ENCODE measurements around the gene ELP5. TPM values are rescaled to one million over a fixed set of nuclear protein-coding genes. Genes with fewer than 3 reads are reported as not detected.

Gene ELP5
- total and polyA plus RNA-seq, 2 donors (not counting 3 experiments of a cell fraction or from before 2014, with no cell fraction given): 44.4 to 54.7 TPM

- DNase-seq (ENCODE audit: low read depth, low spot score) (peak; percentile 94), FAIRE-seq (peak; percentile 88)
- no peaks in the 10 kb centered on the region for H3K79me2 ChIP-seq (ENCODE audit: control insufficient read depth, insufficient read depth, low read length)
- H3K9me3 ChIP-seq (replicated peaks; ENCODE audit: control insufficient read depth, insufficient read depth, low read length): no peaks in the 10 kb centered on the region
- ChIA-PET CTCF (interaction anchor here (0.6 to 10.2 kb wide), 17 partner anchors 10 to 280 kb away, joined by 3 to 170 read pairs (median 4); partner anchors contain the start of genes ACADVL, DLG4 and GPS2), POLR2A (interaction anchor here (1.2 kb wide), 1 partner anchor 48 kb away, joined by 5 read pairs; no protein-coding TSS in a partner anchor)
- BruUV-seq (replicated peaks): no TSS peak
- H3K4me1 ChIP-seq (ENCODE audit: control insufficient read depth, extremely low read depth, insufficient read depth, low read length): peaks cover 9% of the 10 kb centered on the region
- peak within 1 kb of the TSS in 2 of 3 experiments; percentile 28 to 33 for H3K4me3 ChIP-seq (replicated peaks in 1 of 3; ENCODE audit: insufficient read depth in 1 of 3, low read depth in 1 of 3, low read length in 3 of 3)
- H3K27ac ChIP-seq (ENCODE audit: insufficient read depth, low read depth, low read length): no peak within 1 kb of the TSS
- no peaks in the 10 kb centered on the region for H3K9me1 ChIP-seq (replicated peaks; ENCODE audit: control insufficient read depth, extremely low read depth, insufficient read depth, low read length)
- TF ChIP-seq MYC (IDR thresholded peaks at IDR 0.05; ENCODE audit: low read depth, low read length) (no peak), JUN (IDR thresholded peaks at IDR 0.05; ENCODE audit: borderline replicate concordance, insufficient read depth, insufficient read length, low read depth) (no peak), FOS (IDR thresholded peaks at IDR 0.05; ENCODE audit: borderline replicate concordance, insufficient read depth, low read length) (no peak), POLR2A (IDR thresholded peaks at IDR 0.05; ENCODE audit: low read depth, low read length) (no peak), MAX (IDR thresholded peaks at IDR 0.05; ENCODE audit: insufficient read depth, insufficient read length) (peak; percentile 85)
- peak within 1 kb of the TSS; percentile 62 for H3K4me2 ChIP-seq (ENCODE audit: insufficient read depth, low read length)
- intact Hi-C loops (cut with micrococcal nuclease): loop anchor here (1.0 to 2.0 kb wide), 2 partner anchors 29 to 39 kb away; partner anchors contain the start of genes ELP5 and GABARAP
- peak within 1 kb of the TSS; percentile 76 for H2AFZ ChIP-seq (ENCODE audit: low read depth, low read length)
- no peaks in the 10 kb centered on the region for H4K20me1 ChIP-seq (replicated peaks; ENCODE audit: control insufficient read depth, extremely low read depth, insufficient read depth, low read length)
- peaks cover 5 to 7% of the 10 kb centered on the region in 2 experiments for H3K27me3 ChIP-seq (ENCODE audit: control insufficient read depth in 2 of 2, insufficient read depth in 2 of 2, low read length in 2 of 2)
- no peak within 1 kb of the TSS for H3K9ac ChIP-seq (replicated peaks; ENCODE audit: extremely low read depth, insufficient read depth, low read length)
- H3K36me3 ChIP-seq (ENCODE audit: control insufficient read depth in 2 of 2, extremely low read depth in 1 of 2, insufficient read depth in 2 of 2, low read length in 2 of 2): no peaks in the 10 kb centered on the region
- dilution Hi-C loops (cut with MboI; ENCODE audit: extremely low pct_ligation_motif_present, low sequenced_read_pairs): no loop called here
Measured at GRCh38 chr17:7281074-7281952, 29.3 kb downstream of the ELP5 start, which contains the start of gene SLC2A4. TSS of gene SLC2A4 (plus strand) at chr17:7281718. CDS start at chr17:7281935, 217 bp downstream.
